Osteoblast (primary cell): ENCODE results near the gene SLC25A24. TPM values are rescaled to one million over a fixed set of nuclear protein-coding genes. Genes with fewer than 3 reads are reported as not detected.
"Not testable (repeated sequence)": the region's sequence is repeated elsewhere in the genome, so short reads cannot be mapped to it uniquely, and the experiment has no call there.

Experiments
- DNase-seq: peaks from one replicate; pipeline ENCODE4 v3.0.0; 2011; ENCODE audit warnings: low spot score, mixed read lengths; ENCODE audit not compliant: insufficient read length; ENCODE audit errors: missing footprints
- H2AFZ ChIP-seq: 2 replicates; pipeline ENCODE4 v1.6.0; 2011; ENCODE audit warnings: mild to moderate bottlenecking, low read length
- H3K27ac ChIP-seq: 2 replicates; pipeline ENCODE4 v1.5.1; 2011; ENCODE audit warnings: mild to moderate bottlenecking, low read depth, low read length, moderate library complexity
- H3K27me3 ChIP-seq: 2 replicates; pipeline ENCODE4 v1.6.0; 2012; ENCODE audit warnings: mild to moderate bottlenecking, control low read depth, inconsistent platforms, low read length, moderate library complexity; ENCODE audit not compliant: insufficient read depth
- H3K36me3 ChIP-seq: 2 replicates; pipeline ENCODE4 v1.5.1; 2011; ENCODE audit warnings: mild to moderate bottlenecking, low read length, control low read depth, moderate library complexity; ENCODE audit not compliant: insufficient read depth
- H3K4me1 ChIP-seq: 2 replicates; pipeline ENCODE4 v1.5.1; 2011; ENCODE audit warnings: mild to moderate bottlenecking, low read length, control low read depth, moderate library complexity; ENCODE audit not compliant: insufficient read depth
- H3K4me2 ChIP-seq: 2 replicates; pipeline ENCODE4 v1.6.0; 2011; ENCODE audit warnings: mild to moderate bottlenecking, low read length; ENCODE audit not compliant: insufficient read depth
- H3K4me3 ChIP-seq: fragments of 200-600 bp; sonication (generic); 3 replicates; pipeline ENCODE4 v1.5.1; 2012; ENCODE audit warnings: mild to moderate bottlenecking, low read length, inconsistent platforms; ENCODE audit not compliant: insufficient read depth
- H3K79me2 ChIP-seq: 2 replicates; pipeline ENCODE4 v1.6.0; 2012; ENCODE audit warnings: mild to moderate bottlenecking, low read length, control low read depth, inconsistent platforms; ENCODE audit not compliant: insufficient read depth
- H3K9me3 ChIP-seq: 2 replicates; pipeline ENCODE4 v1.5.1; 2011; ENCODE audit warnings: low read depth, low read length, control low read depth
- H4K20me1 ChIP-seq: 2 replicates; pipeline ENCODE4 v1.6.0; 2012; ENCODE audit warnings: mild to moderate bottlenecking, low read length, control low read depth; ENCODE audit not compliant: insufficient read depth
- CTCF ChIP-seq: IDR thresholded peaks from 2 replicates; pipeline ENCODE4 v1.5.1; 2011; ENCODE audit warnings: mild to moderate bottlenecking, low read depth, low read length, moderate library complexity; ENCODE audit errors: extremely low read depth
- total RNA-seq: library from RNA; depleted of rRNA; stranded (reverse); fragments of >200 nt; gene quantifications from 2 replicates; pipeline ENCODE4 v1.2.3, GENCODE V29; 2012

The SLC25A24 gene
- total RNA-seq, 1 donor, result 42.3 TPM

GRCh38 chr1:108141621-108142020 lies 58.5 kb downstream of the SLC25A24 start:
- H3K36me3 ChIP-seq, result peaks cover 29% of the 10 kb centered on the region
- H3K79me2 ChIP-seq, result peaks cover 2% of the 10 kb centered on the region
- no peak for TF ChIP-seq CTCF
- H3K27ac ChIP-seq, result peak overlapping the region; percentile 1
- H4K20me1 ChIP-seq, result no peaks in the 10 kb centered on the region
- no peaks in the 10 kb centered on the region for H3K27me3 ChIP-seq
- no peak overlapping the region for H3K4me3 ChIP-seq
- DNase-seq, result no peak
- no peak overlapping the region for H3K4me2 ChIP-seq
- H3K9me3 ChIP-seq, result no peaks in the 10 kb centered on the region
- no peak overlapping the region for H2AFZ ChIP-seq
- H3K4me1 ChIP-seq, result peaks cover 13% of the 10 kb centered on the region

- no peak for DNase-seq
- no peak for TF ChIP-seq CTCF
- Histone ChIP-seq H3K27me3 (no peaks in the 10 kb centered on the region), H3K36me3 (peaks cover 35% of the 10 kb centered on the region), H3K4me2 (no peak overlapping the region), H3K9me3 (no peaks in the 10 kb centered on the region), H3K4me3 (no peak overlapping the region), H2AFZ (no peak overlapping the region), H4K20me1 (no peaks in the 10 kb centered on the region), H3K4me1 (peaks cover 13% of the 10 kb centered on the region), H3K79me2 (peaks cover 2% of the 10 kb centered on the region), H3K27ac (peak overlapping the region; percentile 1)
Measured at GRCh38 chr1:108140936-108141335, 59.2 kb downstream of the SLC25A24 start.

GRCh38 chr1:108140177-108140576 lies 60.0 kb downstream of the SLC25A24 start:
- TF ChIP-seq CTCF, result no peak
- no peak overlapping the region for H3K4me2 ChIP-seq

GRCh38 chr1:108139555-108139954 lies 60.6 kb downstream of the SLC25A24 start:
- not testable (repeated sequence) for H2AFZ ChIP-seq, H3K4me2 ChIP-seq, H4K20me1 ChIP-seq, H3K4me3 ChIP-seq, H3K9me3 ChIP-seq, H3K27ac ChIP-seq, H3K79me2 ChIP-seq, H3K27me3 ChIP-seq, DNase-seq
- peaks cover 35% of the 10 kb centered on the region for H3K36me3 ChIP-seq
- peaks cover 13% of the 10 kb centered on the region for H3K4me1 ChIP-seq

More at GRCh38 chr1:108140177-108140576, 60.0 kb downstream of the SLC25A24 start:
- H4K20me1 ChIP-seq, result no peaks in the 10 kb centered on the region
- no peaks in the 10 kb centered on the region for H3K9me3 ChIP-seq
- peaks cover 35% of the 10 kb centered on the region for H3K36me3 ChIP-seq
- no peak overlapping the region for H3K27ac ChIP-seq
- H3K4me3 ChIP-seq, result no peak overlapping the region
- peaks cover 13% of the 10 kb centered on the region for H3K4me1 ChIP-seq
- no peaks in the 10 kb centered on the region for H3K27me3 ChIP-seq
- H2AFZ ChIP-seq, result no peak overlapping the region
- peaks cover 2% of the 10 kb centered on the region for H3K79me2 ChIP-seq
- no peak for DNase-seq

- H2AFZ ChIP-seq, H3K27me3 ChIP-seq, H3K27ac ChIP-seq, H3K4me2 ChIP-seq, H3K79me2 ChIP-seq, H3K4me1 ChIP-seq, H4K20me1 ChIP-seq, H3K9me3 ChIP-seq, H3K4me3 ChIP-seq, DNase-seq: not testable (repeated sequence)
- peaks cover 26% of the 10 kb centered on the region for H3K36me3 ChIP-seq
Measured at GRCh38 chr1:108133148-108133547, 67.0 kb downstream of the SLC25A24 start.

GRCh38 chr1:108132367-108132766 lies 67.8 kb downstream of the SLC25A24 start:
- DNase-seq, H2AFZ ChIP-seq, H3K4me2 ChIP-seq, H3K27ac ChIP-seq, H3K9me3 ChIP-seq, H3K4me1 ChIP-seq, H3K79me2 ChIP-seq, H4K20me1 ChIP-seq, H3K27me3 ChIP-seq, H3K4me3 ChIP-seq: not testable (repeated sequence)
- H3K36me3 ChIP-seq, result peaks cover 19% of the 10 kb centered on the region

GRCh38 chr1:108131281-108131680 lies 68.9 kb downstream of the SLC25A24 start:
- H3K4me1 ChIP-seq, H3K27ac ChIP-seq, H3K4me2 ChIP-seq, H3K79me2 ChIP-seq, H4K20me1 ChIP-seq, H3K4me3 ChIP-seq, H3K36me3 ChIP-seq, H2AFZ ChIP-seq, H3K9me3 ChIP-seq, H3K27me3 ChIP-seq, DNase-seq: not testable (repeated sequence)
